ENCODE data around the gene ABLIM2.

ABLIM2 gene

DNA sequence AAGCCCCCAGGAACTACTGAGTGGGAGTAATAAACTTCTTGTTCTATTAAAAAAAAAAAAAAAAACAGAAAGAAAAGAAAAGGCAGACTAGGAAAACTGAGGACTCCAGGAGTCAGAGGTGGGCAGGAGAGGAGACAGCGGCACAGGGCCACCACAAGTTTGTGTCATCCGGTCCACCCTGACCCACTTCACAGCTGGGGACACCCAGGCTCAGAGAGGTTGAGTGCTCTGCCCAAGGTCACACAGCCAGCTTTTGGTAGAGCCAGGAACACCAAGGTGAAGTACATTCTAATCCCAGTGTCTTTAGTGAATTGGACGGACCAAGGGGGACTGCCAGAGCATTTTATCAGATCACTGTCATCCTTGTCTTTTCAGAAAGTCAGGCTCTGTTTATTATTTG is 16.4 kb upstream of the ABLIM2 start:
- no peak for DNase-seq

DNA sequence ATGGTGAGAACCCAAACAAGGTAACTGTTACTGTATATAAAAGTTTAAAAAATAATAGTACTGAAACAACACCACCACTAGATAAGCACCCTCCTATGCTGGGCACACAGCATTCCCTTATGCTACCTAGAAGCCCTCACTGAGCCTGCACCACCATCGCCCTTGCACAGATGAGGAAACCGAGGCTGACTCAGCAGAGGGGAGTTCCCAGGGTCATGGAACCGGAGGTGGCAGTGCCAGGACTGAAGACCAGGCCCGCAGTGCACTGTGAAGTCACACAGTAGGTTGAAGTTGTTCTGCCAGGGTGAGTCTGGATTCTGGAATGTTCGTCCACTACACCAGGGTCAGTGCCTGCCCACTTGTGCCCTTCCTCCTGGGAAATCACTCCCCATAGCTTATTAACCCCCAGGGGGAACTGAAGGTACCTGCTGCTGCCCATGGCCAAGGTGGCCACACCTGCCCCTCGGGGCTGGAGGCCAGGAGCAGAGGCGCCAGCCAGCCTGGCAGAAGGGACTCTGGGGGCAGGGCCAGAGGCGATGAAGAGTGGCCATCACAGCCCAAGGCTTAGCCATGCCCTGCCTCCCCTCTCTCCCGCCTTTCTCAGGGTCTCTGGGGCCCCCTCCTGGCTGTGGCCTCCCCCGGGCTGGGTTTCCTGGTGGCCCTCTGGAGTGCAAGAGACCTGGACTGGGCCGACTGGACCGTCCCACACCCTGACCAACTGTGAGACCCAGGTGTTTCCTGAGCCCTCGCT is 15.1 kb upstream of the ABLIM2 start:
- DNase-seq = no peak

DNA sequence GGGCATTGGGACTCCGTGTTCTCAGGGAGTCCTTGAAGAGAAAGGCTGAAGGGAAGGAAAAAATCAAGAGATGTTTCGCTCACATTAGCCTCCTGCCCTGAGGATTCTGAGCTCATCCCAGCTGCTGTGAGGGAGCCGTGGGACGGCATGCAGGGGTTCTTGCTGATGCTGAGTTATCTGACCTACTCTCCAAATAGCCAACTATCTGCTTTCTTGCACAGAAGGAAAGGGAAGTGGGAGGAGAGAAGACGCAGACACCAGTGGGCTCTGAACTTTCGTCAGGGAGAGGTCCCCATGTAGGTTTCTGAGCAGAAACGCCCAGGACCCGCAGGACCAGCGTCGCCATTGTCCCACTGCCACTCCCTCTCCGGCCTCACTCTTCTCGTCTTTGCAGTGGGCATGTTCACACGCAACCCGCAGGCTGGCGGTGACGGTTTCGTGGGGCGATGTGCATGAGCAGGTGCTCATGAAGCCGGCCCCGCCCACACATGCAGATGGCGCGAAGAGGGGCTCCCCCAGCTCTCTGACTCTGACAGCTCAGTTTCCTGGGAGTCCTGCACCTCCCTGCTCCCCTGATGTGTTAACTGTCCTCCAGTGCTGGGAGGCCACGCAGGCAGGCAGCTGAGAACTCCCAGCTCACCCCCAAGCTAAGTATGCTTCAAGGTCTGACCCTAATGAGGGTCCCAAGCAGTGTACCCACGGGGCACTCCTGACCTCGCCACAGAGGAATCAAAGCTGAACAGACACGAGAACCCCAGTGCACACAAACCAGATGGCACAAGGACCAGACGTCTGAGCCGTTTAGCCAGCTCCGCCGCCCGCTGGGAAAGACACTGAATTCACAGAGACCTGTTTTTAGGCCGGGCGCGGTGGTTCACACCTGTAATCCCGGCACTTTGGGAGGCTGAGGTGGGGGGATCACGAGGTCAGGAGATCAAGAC is 13.6 kb upstream of the ABLIM2 start:
- no peak for DNase-seq

DNA sequence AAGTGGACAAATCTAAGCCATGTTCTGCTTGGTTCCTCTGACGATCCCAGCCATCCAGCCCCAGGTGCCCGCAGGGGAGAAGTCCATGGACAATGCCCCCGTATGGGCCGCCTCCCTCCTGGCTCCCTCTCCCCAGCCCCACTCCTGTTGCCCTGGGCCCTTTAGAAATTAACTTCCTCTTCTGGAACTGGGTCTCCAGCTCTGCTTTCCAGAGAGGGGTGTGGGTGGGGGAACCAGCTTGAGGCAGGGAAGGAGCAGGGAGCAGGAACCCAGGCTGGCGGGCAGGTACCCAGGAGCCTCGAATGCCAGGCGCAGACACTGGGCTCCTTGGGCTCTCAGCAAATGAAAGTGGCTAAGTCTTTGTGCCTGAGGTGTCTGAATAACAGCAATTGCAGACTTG is 12.7 kb upstream of the ABLIM2 start:
- no peak for DNase-seq

DNA sequence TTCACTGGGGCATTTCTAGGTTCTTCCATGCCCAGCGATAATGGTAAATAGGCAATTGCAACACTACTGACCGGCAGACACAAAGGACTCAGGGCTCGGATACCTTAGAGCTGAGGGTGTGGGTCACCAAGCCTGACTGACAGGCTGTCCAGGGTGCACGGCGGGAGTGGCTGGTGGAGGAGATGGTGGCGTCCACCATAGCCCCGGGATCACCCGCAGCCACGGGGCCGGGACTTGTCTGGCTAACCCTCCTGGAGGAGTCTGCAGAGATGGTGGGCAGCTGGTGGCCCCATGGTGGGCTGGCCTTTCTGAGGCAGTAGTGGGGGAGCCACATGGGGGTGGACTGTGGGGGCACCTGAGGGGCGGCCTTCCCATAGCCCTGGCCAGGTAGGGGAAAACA is 11.7 kb upstream of the ABLIM2 start:
- no peak for DNase-seq

DNA sequence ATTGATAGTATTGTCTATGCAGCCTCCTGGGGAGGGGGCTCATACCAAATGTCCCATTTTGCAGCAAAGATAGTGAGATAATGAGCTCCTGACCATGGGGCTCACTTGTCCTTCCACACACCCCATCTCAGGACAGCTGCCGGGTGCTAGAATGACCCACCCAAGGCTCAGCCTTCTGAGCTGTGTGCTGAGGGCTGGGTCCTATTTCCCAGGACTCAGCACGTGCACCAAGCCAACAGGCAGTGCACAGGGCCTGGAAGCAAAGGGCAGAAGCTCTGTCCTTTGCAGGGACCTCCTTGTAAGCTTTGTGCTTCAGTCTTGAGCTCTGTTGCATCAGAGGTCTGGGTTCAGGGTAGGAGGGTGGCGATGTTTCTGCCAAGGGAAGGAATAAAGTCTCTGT is 11.2 kb upstream of the ABLIM2 start:
- DNase-seq = no peak

DNA sequence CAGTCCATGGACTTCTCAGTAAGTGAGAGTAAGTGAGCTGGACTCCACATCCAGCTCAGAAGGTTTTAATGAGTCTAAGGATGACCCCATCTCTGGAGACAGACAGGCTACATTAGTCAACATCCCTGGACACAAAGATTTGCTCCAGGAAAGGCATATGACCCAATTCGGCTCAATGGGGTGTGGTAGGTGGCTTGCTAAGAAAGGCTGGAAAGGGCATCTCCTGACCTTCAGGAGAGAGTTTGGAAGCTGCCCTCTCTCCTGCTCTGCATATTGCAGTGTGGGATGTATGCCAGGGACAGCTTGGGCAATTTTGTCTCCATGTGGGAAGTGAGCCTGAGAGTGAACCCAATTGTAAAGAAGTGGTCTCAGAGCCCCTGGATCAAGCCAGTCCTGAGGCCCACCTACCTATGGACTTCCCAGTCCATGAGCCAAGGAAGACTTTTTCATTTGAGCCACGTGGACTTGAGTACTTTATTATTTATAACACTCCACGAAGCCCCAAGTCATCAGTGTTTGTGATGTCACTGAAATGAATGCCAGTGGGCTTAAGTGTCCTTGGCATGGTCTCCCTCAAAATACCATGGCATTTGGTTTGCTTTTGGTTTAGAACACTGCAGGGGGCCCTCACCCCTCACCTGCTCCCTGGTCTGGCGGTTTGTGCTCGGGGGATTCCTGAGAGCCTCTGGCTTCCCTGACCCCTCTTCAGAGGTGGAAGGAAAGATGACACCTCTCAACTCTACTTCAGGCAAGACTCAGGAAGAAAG is 10.4 kb upstream of the ABLIM2 start:
- no peak for DNase-seq

DNA sequence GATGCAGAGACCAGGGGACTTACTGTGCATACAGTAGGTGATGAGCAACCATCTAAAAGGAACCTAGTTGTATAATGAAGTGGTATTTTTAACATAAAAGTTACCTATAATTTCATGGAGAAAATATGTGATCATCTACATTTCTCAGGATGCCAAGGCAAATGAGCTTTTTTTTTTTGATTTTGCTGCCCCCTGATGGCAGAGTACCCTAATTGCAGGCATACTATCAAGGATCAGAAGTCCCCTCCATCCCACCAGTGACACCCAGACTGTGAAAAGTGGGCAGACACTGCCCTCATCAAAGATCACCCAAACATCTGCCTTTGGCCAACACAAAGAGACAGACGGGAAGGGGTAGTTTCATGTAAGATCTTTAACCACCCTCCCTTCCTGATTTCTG is 9.6 kb upstream of the ABLIM2 start:
- DNase-seq = no peak

DNA sequence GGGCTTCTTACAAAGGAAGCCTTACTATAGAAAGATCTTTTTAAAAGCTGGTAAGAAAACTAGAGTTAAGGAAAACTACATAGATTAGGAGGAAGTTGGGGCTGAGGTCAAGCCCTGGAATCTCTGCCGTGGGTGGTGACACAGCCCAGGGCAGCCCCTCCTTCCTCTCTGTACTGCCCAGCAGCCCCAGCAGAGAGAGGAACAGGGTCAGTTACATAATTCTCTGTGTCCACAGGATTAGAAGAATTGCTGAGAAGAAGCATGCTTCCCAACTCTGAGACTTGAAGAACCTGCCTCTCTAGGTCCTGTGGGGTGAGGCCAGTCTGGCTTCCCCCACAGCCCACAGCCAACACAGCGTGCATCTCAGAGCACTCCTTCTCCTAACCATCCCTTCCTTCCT is 9.2 kb upstream of the ABLIM2 start:
- no peak for DNase-seq

DNA sequence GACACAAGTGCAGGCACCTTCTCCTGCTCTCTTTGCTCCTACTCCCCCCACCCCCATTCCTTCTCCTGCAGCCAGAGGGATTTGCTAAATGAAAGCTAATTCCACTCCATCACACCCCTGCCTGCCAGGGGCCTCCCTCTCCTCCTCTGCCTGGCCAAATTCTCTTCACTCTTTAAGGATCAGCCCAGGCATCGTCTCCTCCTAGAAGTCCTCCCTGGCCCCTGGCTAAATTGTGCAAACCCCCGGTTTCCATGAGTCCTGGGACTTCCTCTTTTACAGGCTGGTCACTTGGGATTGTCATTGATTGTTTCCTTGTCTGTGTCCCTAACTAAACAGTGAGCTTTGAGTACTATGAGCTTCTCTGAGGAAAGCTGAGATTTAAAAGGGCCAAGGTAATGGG is 8.7 kb upstream of the ABLIM2 start:
- DNase-seq = no peak

DNA sequence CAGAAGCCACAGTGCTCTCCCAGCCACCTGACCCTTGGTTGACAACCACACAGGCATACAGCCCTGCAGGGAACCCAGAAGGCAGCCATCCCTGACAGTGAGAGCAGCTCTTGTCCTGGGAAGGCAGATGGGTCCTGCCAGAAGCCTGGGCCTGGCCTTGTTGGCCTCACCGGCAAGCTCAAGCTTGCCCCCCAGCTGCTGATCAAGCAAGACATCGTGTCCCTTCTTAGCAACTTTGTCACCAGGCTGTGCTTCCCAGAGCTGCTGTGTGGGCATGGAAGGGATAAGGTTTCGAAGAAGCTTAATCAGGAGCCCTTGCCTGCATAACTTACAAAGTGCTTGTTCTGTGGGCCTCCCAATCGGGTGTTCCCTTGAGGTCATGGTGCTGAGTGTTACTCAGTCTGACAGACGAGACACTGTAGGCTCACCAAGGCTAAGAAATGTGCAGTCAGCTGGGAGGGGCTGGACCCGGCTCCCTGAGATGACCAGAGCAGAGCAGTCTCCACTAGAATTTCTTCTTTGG is 6.8 kb upstream of the ABLIM2 start:
- DNase-seq = no peak

DNA sequence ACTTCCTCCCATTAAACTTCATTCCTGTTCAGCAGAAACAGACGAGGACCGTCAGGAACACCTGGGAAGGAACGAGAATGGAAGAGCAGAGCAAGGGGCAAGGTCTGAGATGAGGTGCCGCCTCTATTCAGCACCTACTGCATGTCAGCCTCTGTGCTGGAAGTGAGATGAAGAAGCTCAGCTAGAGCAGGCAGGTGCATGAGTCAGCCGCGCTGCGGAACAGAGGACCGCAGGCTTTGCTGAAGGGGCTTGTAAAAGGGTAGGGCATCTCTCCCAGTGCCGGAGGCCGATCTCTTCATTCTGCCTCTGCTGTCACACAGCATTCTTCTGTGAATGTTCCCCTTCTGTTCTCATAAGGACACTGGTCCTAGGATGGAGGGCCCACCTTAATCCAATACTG is 6.1 kb upstream of the ABLIM2 start:
- no peak for DNase-seq

DNA sequence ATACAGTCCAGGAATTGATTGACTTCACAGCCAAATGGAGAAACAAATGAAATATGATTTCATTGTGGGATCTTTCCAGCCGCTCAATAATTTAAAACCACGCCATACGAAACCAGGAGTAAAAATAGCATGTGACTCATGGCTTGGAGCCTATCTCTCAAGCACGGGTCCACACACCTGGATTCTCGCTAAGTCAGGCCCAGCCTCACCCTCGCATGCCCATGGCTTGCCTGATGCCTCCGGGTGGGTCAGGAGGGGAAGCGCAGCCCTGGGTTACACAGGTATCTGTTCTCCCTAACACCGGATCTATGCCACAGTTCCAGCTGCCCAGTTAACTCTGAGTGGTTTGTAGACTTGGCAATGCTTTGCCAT is 5.6 kb upstream of the ABLIM2 start:
- no peak for DNase-seq

DNA sequence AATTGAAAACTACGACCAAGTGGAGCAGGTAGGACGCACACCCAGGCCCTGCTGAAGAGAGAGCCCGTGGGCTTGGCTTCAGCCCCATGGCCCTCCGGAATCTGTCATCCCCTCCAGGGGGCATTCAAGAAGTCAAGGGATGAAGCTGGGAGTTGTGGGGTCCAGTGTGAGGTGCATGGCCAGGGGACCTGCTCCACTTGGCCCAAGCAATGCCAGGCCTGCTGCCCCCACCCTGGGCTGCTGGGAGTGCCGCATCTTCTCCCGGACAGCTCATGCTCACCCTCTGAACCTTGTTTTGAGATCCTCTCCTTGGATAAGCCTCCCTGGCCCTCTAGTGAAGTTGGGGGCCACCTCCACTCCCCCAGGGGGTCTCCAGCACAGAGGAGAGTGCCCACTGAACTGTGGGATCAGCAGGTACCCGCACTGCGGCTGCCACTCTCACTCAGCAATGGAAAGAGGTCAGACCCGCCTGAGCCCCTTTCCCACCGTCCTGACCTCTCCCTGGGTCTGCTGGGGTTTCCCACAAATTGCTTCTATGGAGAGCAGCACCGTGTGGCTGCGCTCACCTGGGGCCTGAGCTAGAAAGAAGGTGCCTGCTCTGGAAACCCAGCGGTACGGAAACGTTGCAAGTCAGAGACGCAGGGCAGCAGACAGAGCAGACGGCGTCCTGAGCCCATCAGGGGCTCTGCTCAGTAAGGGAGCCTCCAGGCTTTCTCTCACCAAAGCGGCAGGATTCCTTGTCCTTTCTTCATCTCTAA is 5.0 kb upstream of the ABLIM2 start:
- DNase-seq = no peak

DNA sequence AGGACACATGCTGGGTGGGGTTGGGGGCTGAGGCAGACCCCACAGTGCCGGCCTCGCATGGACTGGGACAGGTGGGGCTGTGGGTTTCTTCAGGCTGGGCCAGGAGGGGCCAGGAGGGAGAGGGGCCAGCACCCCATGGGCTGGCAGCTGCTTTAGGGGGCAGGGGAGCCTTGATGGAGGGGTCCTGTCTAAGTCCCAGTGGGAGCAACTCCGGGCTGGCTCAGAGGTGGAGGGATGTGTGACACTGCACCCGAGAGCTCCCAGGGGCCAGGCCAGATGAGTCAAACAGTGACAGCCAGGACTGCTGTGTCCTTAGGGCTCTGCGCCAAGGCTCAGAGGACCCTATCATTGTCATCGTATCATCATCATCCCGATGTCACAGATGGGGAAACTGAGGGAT is 4.4 kb upstream of the ABLIM2 start:
- no peak for DNase-seq

DNA sequence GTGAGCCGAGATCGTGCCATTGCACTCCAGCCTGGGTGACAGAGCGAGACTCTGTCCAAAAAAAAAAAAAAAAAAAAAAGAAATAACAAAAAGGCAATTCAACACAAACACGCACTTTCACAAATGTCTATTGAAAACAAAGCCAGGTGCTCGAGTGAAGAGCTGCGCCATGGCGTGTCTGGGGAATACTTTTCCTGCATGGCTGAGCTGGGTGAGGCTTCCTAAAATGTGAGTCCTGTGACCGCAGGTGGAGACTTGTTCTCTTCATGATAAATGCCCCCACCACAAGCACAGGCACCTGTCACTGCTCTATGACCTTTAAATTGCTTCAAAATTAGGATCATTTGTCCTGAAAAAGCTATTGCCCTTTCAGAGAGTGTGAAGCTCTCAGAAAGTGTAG is 4.0 kb upstream of the ABLIM2 start:
- no peak for DNase-seq

DNA sequence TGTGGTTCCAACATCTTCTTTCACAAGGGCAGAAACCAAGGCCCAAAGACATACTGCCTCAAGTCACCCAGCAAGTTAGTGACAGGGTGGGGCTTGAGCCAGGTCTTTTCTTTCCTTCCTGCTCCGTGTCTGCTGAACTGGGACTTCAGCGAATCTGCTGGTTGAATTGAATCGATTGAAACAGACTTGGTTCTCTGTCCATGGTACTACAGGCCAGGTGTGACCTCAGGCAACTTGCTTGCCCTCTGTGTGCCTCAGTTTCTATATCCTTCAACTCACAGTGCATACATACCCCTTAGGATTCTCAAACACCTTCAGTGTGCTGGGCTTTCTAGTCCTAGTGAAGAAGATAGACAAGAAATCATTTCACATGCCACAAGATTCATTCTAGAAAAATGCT is 2.0 kb upstream of the ABLIM2 start:
- DNase-seq = no peak

DNA sequence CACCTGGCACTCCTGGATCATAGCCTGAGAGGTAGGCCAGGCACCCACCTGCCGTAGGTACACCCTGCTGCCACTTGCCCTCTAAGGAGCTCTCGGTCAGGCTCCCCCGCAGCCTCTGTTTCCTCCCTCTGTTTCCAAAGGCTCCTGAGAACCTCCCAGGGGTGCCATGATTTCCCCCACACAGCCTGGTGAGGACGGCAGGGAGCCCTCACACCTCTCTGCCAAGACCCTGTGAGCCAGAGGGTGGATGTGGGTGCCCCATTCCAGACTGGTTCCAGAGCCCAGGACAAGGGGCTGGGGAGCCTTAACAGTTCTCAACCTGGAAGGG is 1.6 kb upstream of the ABLIM2 start:
- DNase-seq = no peak

DNA sequence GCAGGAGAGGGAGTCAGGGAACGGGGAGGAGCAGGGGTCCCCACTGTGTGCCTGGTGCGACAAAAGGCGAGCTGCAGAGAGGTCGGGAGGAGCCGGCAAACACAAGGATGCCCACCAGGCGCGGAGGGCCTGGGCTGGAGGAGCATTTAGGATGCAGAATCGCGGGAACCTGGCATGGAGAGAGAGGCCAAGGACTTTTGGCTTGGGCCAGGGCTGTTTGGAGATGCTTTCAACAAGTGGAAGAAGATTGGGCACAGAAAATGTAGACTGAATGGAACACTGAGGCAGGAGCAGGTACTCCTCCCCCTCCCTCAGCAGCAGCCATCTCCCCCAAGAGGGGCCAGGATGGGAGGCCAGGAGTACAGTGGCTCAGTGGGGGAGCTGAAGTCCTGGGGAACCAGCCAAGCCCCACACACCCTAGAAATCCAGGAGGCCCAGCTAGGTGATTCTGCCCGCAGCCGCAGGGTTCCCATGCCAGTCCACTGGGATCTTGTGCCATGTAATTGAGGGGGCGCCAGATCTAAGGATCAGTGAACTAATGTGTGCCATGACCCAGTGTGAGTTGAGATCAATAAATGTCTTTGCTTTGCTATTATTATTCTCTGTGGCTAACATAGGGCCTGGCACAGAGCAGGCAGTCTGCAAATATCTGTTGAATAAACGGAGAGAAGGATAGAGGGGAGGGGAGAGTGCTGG is 1.1 kb upstream of the ABLIM2 start:
- DNase-seq = no peak

DNA sequence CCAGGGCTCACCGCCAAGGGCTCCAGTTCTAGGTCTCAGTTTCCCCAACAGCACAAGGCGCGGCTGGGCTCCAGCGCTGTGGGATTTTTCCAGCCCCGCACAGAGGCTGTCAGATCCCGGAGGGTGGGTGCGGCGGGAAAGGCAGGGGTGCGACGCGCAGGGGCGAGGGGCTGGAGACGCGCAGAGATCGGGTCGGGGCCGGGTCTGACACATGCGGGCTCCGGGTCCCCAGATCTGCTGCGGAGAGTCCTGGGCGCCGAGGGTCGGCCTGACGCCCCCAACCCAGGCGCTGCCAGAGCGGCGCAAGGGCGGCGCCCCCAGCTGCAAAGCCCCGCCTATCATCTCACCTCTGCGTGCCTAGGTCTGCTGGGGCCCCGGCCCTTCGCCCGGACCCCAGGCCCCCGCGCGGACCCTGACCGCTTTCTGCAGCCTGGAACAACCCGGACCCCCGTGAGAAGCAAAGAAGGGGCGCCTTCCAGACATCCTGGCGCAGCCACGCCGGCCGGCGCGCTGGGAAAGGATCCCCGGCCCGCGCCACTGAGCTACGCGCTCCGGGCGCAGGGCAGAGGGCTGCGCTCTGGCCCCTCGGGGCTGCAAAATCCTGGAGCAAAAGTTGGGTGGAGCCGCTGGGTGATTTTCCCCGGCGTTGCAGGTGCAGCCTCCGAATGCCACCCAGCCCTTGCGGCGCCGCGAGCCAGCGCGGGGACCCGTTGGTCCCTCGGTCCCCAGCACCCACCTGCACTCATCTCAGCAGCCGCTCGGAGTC is 486 bp downstream of the ABLIM2 start:
- DNase-seq = no peak

DNA sequence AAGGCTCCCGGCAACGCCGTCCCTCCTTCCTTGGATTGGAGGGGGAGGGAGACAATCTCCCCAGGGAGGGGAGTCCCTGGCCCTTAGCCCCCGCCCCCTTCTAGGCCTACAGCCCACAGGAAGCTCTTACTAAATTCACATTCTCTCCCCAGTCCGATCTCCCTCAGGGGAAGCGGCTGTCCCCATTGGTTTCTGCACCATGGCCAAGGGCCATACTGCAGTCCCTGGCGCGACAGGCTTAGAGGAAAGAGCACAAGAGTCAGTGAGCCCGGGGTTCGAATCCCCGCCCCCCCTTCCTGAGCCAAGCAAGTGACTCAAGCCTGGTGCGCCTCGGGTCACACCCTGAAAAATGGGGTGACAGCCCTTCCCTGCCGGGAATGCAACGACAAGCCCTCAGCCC is 1.1 kb downstream of the ABLIM2 start:
- DNase-seq = no peak

Data from activated CD4-positive, alpha-beta T cell treated with anti-CD3 and anti-CD28 coated beads, Interleukin-2, amount 50 U/mL, for 16 hours (primary cell).